Right ventricle myocardium inferior (tissue), 1 donor: ENCODE measurements around the gene ST3GAL5. TPM values are rescaled to one million over a fixed set of nuclear protein-coding genes. Genes with fewer than 3 reads are reported as not detected.

Source experiments
- ATAC-seq: fragments of 200-7000 bp; cut with Tn5 transposase; one replicate; pipeline ENCODE4 v1.9.1; 2020; ENCODE audit warnings: mild to moderate bottlenecking, moderate library complexity
- DNase-seq: peaks from one replicate; pipeline ENCODE4 v3.0.0; 2021; ENCODE audit errors: missing footprints
- intact Hi-C: fragments of 100-400 bp; cut with DNase I; formaldehyde crosslinking; loops from one replicate; pipeline ENCODE4 v1.11.0; 2022
- total RNA-seq: library from RNA; stranded (reverse); fragmentation: NEBNext Ultra II Directional; extraction: Animal tissue kit (Norgen Biotek cat#: 25700); gene quantifications from one replicate; pipeline ENCODE4 v1.2.1, GENCODE V29; 2021
- donor health status: DM: no; HTN: yes; CAD: no; lungs with severe emphysema.

Gene ST3GAL5
- total RNA-seq, 1 donor from 2014 or later, result 6.8 TPM

GRCh38 chr2:85823951-85824350 lies 64.8 kb downstream of the ST3GAL5 start:
- intact Hi-C loops, result no loop called here
- DNase-seq, result no peak
- no peak for ATAC-seq

- intact Hi-C loops, result no loop called here
- no peak for ATAC-seq
These were observed 66.0 kb downstream of the ST3GAL5 start for GRCh38 chr2:85822766-85823165.

GRCh38 chr2:85819811-85820510 lies 68.8 kb downstream of the ST3GAL5 start:
- no peak for ATAC-seq

More at GRCh38 chr2:85822766-85823165, 66.0 kb downstream of the ST3GAL5 start:
- DNase-seq, result no peak

GRCh38 chr2:85814802-85815550 lies 73.8 kb downstream of the ST3GAL5 start:
- DNase-seq (no peak), ATAC-seq (no peak)
- intact Hi-C loops, result loop anchor here (1.0 to 5.0 kb wide), 3 partner anchors 86 to 178 kb away; no protein-coding TSS in a partner anchor

More at GRCh38 chr2:85819811-85820510, 68.8 kb downstream of the ST3GAL5 start:
- intact Hi-C loops, result no loop called here
- no peak for DNase-seq

- ATAC-seq, result peak; percentile 98
- DNase-seq, result peak; percentile 95
- intact Hi-C loops, result loop anchor here (1.0 to 5.0 kb wide), 3 partner anchors 85 to 177 kb away; no protein-coding TSS in a partner anchor
These were observed 74.6 kb downstream of the ST3GAL5 start for GRCh38 chr2:85813982-85814801.

- intact Hi-C loops, result loop anchor here (5.0 kb wide), 1 partner anchor 176 kb away; no protein-coding TSS in a partner anchor
These were observed 75.4 kb downstream of the ST3GAL5 start for GRCh38 chr2:85813211-85813981.

GRCh38 chr2:85812094-85812735 lies 76.6 kb downstream of the ST3GAL5 start:
- ATAC-seq (no peak), DNase-seq (no peak)
- intact Hi-C loops, result loop anchor here (5.0 kb wide), 1 partner anchor 175 kb away; no protein-coding TSS in a partner anchor

More at GRCh38 chr2:85813211-85813981, 75.4 kb downstream of the ST3GAL5 start:
- ATAC-seq, result no peak
- no peak for DNase-seq

GRCh38 chr2:85811180-85812093 lies 77.4 kb downstream of the ST3GAL5 start:
- DNase-seq (no peak), ATAC-seq (peak; percentile 16)
- intact Hi-C loops, result loop anchor here (5.0 kb wide), 1 partner anchor 174 kb away; no protein-coding TSS in a partner anchor

- no peak for DNase-seq
- ATAC-seq, result no peak
- intact Hi-C loops, result loop anchor here (5.0 kb wide), 1 partner anchor 173 kb away; no protein-coding TSS in a partner anchor
These were observed 78.2 kb downstream of the ST3GAL5 start for GRCh38 chr2:85810371-85811179.

- ATAC-seq (no peak), DNase-seq (no peak)
- intact Hi-C loops, result no loop called here
These were observed 81.0 kb downstream of the ST3GAL5 start for GRCh38 chr2:85807756-85808155.

GRCh38 chr2:85806358-85807118 lies 82.3 kb downstream of the ST3GAL5 start:
- ATAC-seq, result no peak
- intact Hi-C loops, result no loop called here
- DNase-seq, result no peak

GRCh38 chr2:85804583-85804982 lies 84.2 kb downstream of the ST3GAL5 start:
- ATAC-seq (no peak), DNase-seq (no peak)
- intact Hi-C loops, result loop anchor here (2.0 kb wide), 1 partner anchor 76 kb away; no protein-coding TSS in a partner anchor

GRCh38 chr2:85803704-85804425 lies 84.9 kb downstream of the ST3GAL5 start:
- intact Hi-C loops, result loop anchor here (2.0 kb wide), 1 partner anchor 75 kb away; no protein-coding TSS in a partner anchor
- ATAC-seq (no peak), DNase-seq (no peak)

GRCh38 chr2:85802354-85803103 lies 86.3 kb downstream of the ST3GAL5 start:
- DNase-seq, result no peak
- intact Hi-C loops, result no loop called here
- ATAC-seq, result no peak
